ENCODE measurements around the gene CPM.
"Not testable (repeated sequence)": the region's sequence is repeated elsewhere in the genome, so short reads cannot be mapped to it uniquely, and the experiment has no call there.

CPM gene

GRCh38 chr12:68844788-68845695 lies 87.9 kb downstream of the CPM start:
- DNase-seq = peak; percentile 50

- DNase-seq = peak; percentile 4
These were observed 88.6 kb downstream of the CPM start for GRCh38 chr12:68844318-68844745.

- DNase-seq = no peak
These were observed 90.0 kb downstream of the CPM start for GRCh38 chr12:68842784-68843567.

GRCh38 chr12:68842123-68842522 lies 90.8 kb downstream of the CPM start:
- DNase-seq = no peak

- DNase-seq = no peak
These were observed 91.3 kb downstream of the CPM start for GRCh38 chr12:68841717-68842116.

- DNase-seq = not testable (repeated sequence)
These were observed 91.8 kb downstream of the CPM start for GRCh38 chr12:68841175-68841574.

GRCh38 chr12:68839183-68840147 lies 93.5 kb downstream of the CPM start:
- DNase-seq = no peak

GRCh38 chr12:68838046-68838886 lies 94.7 kb downstream of the CPM start:
- no peak for DNase-seq

GRCh38 chr12:68837215-68837614 lies 95.8 kb downstream of the CPM start:
- no peak for DNase-seq

GRCh38 chr12:68835333-68835908 lies 97.5 kb downstream of the CPM start:
- no peak for DNase-seq

GRCh38 chr12:68833508-68833907 lies 99.5 kb downstream of the CPM start:
- no peak for DNase-seq

GRCh38 chr12:68832504-68832867 lies 100.5 kb downstream of the CPM start:
- DNase-seq = peak; percentile 37

- DNase-seq = no peak
These were observed 101.0 kb downstream of the CPM start for GRCh38 chr12:68831751-68832503.

GRCh38 chr12:68831272-68831671 lies 101.7 kb downstream of the CPM start:
- no peak for DNase-seq

GRCh38 chr12:68828672-68829068 lies 104.3 kb downstream of the CPM start:
- DNase-seq = no peak

GRCh38 chr12:68827895-68828671 lies 104.9 kb downstream of the CPM start:
- DNase-seq = no peak

GRCh38 chr12:68825569-68826217 lies 107.3 kb downstream of the CPM start:
- DNase-seq = no peak

GRCh38 chr12:68824597-68825250 lies 108.2 kb downstream of the CPM start:
- no peak for DNase-seq

- DNase-seq = no peak
These were observed 108.8 kb downstream of the CPM start for GRCh38 chr12:68824131-68824530.
